ENCODE results near the gene APBB2.

Gene APBB2

GRCh38 chr4:41098093-41099048 is 116.0 kb downstream of the APBB2 start:
- DNase-seq (ENCODE audit: low spot score) = no peak

- DNase-seq (ENCODE audit: low spot score) = no peak
Observed at GRCh38 chr4:41095973-41096372, 118.4 kb downstream of the APBB2 start.

- DNase-seq (ENCODE audit: low spot score) = no peak
Observed at GRCh38 chr4:41095192-41095872, 119.0 kb downstream of the APBB2 start.

- no peak for DNase-seq (ENCODE audit: low spot score)
Observed at GRCh38 chr4:41092128-41092527, 122.2 kb downstream of the APBB2 start.

GRCh38 chr4:41081847-41082246 is 132.5 kb downstream of the APBB2 start:
- DNase-seq (ENCODE audit: low spot score) = no peak

GRCh38 chr4:41080976-41081375 is 133.4 kb downstream of the APBB2 start:
- no peak for DNase-seq (ENCODE audit: low spot score)

GRCh38 chr4:41079881-41080560 is 134.3 kb downstream of the APBB2 start:
- no peak for DNase-seq (ENCODE audit: low spot score)

GRCh38 chr4:41077628-41078027 is 136.7 kb downstream of the APBB2 start:
- no peak for DNase-seq (ENCODE audit: low spot score)

GRCh38 chr4:41076481-41076880 is 137.9 kb downstream of the APBB2 start:
- no peak for DNase-seq (ENCODE audit: low spot score)

- DNase-seq (ENCODE audit: low spot score) = no peak
Observed at GRCh38 chr4:41074215-41074614, 140.1 kb downstream of the APBB2 start.

GRCh38 chr4:41072021-41072777 is 142.1 kb downstream of the APBB2 start:
- DNase-seq (ENCODE audit: low spot score) = no peak

GRCh38 chr4:41070516-41071281 is 143.6 kb downstream of the APBB2 start:
- DNase-seq (ENCODE audit: low spot score) = no peak

GRCh38 chr4:41069838-41070237 is 144.5 kb downstream of the APBB2 start:
- no peak for DNase-seq (ENCODE audit: low spot score)

GRCh38 chr4:41069257-41069656 is 145.1 kb downstream of the APBB2 start:
- no peak for DNase-seq (ENCODE audit: low spot score)

GRCh38 chr4:41067369-41067768 is 147.0 kb downstream of the APBB2 start:
- no peak for DNase-seq (ENCODE audit: low spot score)

GRCh38 chr4:41066049-41066448 is 148.3 kb downstream of the APBB2 start:
- DNase-seq (ENCODE audit: low spot score) = no peak

- no peak for DNase-seq (ENCODE audit: low spot score)
Observed at GRCh38 chr4:41065434-41066006, 148.8 kb downstream of the APBB2 start.

GRCh38 chr4:41064953-41065352 is 149.4 kb downstream of the APBB2 start:
- no peak for DNase-seq (ENCODE audit: low spot score)

GRCh38 chr4:41061482-41062185 is 152.7 kb downstream of the APBB2 start:
- DNase-seq (ENCODE audit: low spot score) = no peak
